ENCODE measurements around the gene TRIM54.

- TF ChIP-seq ZNF583 (CRISPR knock-in tag; IDR thresholded peaks at IDR 0.05): no peak
- no peak for TF ChIP-seq CBX8 (IDR thresholded peaks at IDR 0.05; ENCODE audit: borderline replicate concordance, extremely low read depth, low read depth, low read length, poor library complexity, severe bottlenecking)
- TF ChIP-seq FOXP1 (CRISPR knock-in tag; IDR thresholded peaks at IDR 0.05): no peak
- TF ChIP-seq EP300 (IDR thresholded peaks at IDR 0.05; ENCODE audit: low read length): no peak
- TF ChIP-seq GTF2B (IDR thresholded peaks at IDR 0.05; ENCODE audit: extremely low read depth, insufficient read length): no peak
- TF ChIP-seq MAFG (tag; conservative IDR thresholded peaks at IDR 0.05): no peak
- TF ChIP-seq CTCF (IDR thresholded peaks at IDR 0.05 in 2 of 3, conservative IDR thresholded peaks at IDR 0.05 in 1 of 3; ENCODE audit: insufficient read depth in 2 of 3, low read depth in 1 of 3, low read length in 3 of 3): no peak
- no peak for TF ChIP-seq E2F8 (IDR thresholded peaks at IDR 0.05; ENCODE audit: low read depth, partially characterized antibody)
- no peak for TF ChIP-seq TCFL5 (CRISPR knock-in tag; conservative IDR thresholded peaks at IDR 0.05)
- TF ChIP-seq ZNF318 (IDR thresholded peaks at IDR 0.05; ENCODE audit: borderline replicate concordance in 1 of 2, low read depth in 1 of 2): no peak
- no peak for TF ChIP-seq ZSCAN29 (IDR thresholded peaks at IDR 0.05)
- no peak for TF ChIP-seq ZNF639 (CRISPR knock-in tag; conservative IDR thresholded peaks at IDR 0.05 in 1 of 2, IDR thresholded peaks at IDR 0.05 in 1 of 2)
Measured at GRCh38 chr2:27322301-27322765, 40.1 kb downstream of the TRIM54 start.
